Right kidney (tissue), 1 donor: ENCODE data around the gene GPHN.
"Not testable (repeated sequence)": the region's sequence is repeated elsewhere in the genome, so short reads cannot be mapped to it uniquely, and the experiment has no call there.

ENCODE experiments used
- DNase-seq: peaks from one replicate; pipeline ENCODE4 v3.0.0-alpha.2; 2016

GPHN gene

DNA sequence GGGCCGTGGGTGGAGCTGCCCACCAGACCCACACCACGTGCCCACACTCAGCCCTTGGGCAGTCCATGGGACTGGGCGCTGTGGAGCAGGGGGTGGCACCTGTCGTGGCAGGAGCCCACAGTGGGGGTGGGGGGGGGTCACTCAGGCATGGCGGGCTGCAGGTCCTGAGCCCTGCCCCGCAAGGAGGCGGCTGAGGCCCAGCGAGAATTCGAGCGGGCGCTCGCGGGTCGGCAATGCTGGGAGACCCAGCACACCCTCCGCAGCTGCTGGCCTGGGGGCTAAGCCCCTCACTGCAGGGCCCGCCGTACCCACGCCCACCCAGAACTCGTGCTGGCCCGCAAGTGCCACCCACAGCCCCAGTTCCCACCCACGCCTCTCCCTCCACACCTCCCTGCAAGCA, 548.7 kb downstream of the GPHN start:
- DNase-seq, result no peak

DNA sequence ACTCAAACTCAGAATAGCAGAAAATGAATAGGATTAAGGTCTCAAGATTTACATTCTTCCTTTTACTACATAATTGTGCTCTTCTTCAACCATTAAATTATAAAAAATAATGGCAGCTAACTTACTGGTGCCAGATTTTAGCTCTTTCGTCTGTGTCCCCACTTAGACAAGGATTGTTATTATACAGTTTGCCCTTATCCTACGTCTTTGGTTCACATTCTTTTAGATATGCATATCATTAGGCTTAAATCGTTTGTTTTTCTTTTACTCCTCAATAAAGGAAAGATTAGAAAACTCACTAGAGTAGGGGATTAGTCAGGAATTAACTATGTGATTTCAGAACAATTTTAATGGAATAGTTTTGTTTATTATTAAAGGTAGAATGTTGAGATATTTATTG, 551.6 kb downstream of the GPHN start:
- no peak for DNase-seq

DNA sequence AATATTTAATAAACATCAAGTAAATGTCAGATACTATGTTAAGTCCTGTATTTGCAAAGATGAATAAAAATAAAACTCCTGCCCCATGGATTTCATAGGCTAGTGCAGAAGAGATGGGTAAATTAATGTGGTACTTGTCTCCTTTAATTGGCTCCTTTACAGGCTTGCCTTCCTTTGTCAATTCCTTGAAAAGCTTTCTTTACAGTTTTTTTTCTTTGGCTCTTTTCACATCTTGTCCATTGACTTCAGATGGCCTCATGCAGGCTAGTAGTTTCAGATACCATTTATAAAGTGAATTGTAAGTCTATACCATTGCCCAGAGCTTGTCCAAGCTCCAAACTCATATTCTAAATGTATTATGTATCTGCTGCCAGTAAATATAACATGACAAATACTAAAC, 552.6 kb downstream of the GPHN start:
- no peak for DNase-seq

DNA sequence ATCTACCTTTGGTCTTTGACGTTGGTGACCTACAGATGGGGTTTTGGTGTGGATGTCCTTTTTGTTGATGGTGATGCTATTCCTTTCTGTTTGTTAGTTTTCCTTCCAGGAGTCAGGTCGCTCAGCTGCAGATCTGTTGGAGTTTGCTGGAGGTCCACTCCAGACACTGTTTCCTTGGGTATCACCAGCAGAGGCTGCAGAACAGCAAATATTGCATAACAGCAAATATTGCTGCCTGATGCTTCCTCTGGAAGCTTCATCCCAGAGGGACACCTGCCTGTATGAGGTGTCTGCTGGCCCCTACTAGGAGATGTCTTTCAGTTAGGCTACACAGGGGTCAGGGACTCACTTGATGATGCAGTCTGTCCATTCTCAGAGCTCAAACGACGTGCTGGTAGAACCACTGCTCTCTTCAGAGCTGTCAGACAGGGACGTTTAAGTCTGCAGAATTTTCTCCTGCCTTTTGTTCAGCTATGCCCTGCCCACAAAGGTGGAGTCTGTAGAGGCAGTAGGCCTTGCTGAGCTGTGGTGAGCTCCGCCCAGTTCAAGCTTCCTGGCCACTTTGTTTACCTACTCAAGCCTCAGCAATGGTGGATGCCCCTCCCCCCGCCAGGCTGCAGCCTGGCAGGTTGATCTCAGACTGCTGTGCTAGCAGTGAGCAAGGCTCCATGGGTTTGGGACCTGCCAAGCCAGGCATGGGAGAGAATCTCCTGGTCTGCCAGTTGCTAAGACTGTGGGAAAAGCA, 559.3 kb downstream of the GPHN start:
- DNase-seq, result not testable (repeated sequence)

DNA sequence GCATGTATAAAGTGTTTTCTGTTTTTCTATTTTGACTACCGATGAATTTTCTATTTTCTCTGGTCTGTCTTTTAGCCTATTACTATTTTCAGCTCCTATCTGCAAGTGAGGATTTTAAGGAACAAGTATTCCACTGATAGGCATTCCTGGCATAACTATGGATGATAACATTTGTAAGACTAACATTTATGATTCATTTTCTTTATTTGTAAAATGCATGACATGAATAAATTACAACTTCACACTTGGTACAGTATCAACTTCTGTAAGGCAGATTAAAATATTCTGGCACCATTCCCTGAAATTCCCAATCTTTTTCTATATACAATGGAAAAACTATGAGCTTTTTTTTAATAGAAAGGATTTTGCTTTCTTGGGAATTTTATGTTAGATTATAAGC, 560.3 kb downstream of the GPHN start:
- DNase-seq, result no peak

DNA sequence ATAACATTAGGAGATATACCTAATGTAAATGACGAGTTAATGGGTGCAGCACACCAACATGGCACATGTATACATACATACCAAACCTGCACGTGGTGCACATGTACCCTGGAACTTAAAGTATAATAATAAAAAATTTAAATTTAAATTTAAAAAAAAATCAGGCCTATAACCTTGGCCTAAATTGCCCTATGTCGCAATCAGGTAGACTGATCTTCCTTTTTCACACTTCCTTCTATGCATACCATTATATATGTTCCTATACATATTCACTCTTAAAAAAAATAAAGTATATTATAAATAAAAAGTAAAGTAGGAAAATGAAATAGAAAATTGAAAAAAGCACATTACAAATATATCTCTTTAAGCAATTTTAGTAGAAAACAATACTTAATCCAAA, 563.6 kb downstream of the GPHN start:
- DNase-seq, result no peak

DNA sequence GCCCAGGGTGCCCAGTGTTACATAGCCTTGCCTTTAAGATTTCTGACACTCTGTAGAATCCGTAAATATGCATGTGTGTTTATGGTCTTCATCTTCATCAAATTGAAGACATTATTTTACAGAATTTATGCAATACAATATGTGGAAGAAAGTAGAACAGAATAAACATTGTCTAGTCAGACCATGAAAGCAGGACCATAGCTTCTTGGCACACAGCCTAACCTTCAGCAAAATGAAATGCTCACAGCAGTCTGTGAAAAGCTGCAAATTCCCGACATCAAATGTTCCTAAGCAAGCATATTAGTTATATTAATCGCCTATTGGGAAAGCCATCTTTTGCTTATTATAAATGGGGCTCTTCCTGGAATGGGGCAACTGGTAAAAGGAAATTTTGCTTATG, 570.0 kb downstream of the GPHN start:
- DNase-seq, result no peak

DNA sequence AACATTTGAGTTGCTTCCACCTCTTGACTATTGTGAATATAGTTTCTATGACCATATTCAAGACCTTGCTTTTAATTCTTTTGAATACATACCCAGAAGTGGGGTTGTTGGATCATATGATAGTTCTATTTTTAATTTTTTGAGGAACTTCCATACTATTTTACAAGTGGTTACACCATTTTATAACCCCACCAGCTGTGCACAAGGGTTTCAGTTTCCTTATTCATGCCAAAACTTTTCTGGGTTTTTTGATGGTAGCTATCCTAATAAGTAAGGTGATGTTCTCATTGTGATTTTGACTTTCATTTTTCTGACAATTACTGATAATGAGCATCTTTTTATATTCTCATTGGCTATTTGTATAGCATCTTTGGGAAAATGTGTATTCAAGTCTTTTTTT, 571.9 kb downstream of the GPHN start:
- DNase-seq, result no peak

DNA sequence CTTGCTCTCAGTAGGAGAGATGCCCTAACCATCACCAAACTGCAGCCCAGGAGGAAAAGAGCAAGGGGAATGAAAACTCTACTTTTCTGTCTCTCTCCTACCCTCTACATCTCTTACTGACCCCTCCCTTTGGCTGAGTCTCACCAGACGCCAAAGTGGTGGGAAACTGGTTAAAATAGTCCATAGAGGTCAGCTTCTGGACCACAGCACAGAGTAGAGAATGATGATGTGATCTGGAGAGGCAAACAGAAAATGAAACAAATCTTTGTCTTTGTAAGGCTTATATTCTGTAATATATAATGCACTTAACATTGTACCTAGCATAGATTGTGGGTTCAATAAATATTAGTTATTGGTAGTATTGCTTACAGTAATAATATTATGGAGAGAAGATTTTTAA, 600.3 kb downstream of the GPHN start:
- DNase-seq, result no peak

DNA sequence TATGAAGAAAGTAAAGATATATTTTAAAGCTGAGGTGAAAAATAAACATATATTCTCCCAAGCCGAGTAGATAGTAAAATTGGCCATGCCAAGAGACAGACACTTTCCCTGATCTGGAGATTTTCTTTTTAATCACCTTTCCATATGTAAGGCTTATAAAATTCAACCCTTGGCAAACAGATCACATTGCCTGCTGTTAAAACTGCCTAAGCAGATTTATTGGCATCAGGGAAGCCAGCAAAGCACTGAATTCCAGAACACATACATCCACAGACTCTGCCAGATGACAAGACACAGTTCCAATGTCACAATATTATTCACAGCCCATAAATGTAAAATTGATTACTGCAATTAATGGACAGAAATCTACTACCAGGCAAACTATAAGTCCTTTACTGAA, 603.1 kb downstream of the GPHN start:
- DNase-seq, result peak; percentile 2

DNA sequence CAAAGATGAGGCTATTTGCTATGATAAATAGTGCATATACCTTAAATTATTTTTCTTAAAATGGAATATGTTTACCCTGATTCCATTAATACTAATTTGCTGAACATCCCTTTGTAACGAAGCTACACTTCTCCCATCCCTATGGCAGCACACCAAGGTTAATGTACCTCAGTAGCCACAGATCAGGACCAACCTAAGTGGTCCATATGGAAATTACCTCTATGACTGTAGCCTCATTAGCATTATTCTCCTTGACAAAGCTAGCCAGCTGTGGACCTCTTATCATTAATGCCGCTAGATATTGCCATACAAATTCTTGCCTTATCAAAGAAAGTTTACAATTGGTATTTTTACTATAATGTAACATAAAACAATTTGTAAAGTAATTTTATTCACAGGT, 604.4 kb downstream of the GPHN start:
- DNase-seq, result no peak

DNA sequence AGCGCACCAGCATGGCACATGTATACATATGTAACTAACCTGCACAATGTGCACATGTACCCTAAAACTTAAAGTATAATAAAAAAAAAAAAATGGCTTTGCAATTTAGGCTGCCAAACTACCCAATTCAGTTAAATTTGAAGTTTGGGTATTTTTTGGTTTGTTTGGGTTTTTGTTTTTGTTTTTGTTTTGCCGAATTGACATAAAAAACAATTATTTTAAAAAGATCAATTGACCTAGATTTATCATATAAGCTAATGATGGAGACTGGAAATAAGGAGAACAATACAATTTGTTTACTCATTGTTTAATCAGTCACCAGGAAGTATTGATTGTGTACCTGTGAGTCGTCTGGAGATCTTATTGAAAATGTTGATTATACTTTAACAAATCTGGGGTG, 619.2 kb downstream of the GPHN start:
- DNase-seq, result no peak

DNA sequence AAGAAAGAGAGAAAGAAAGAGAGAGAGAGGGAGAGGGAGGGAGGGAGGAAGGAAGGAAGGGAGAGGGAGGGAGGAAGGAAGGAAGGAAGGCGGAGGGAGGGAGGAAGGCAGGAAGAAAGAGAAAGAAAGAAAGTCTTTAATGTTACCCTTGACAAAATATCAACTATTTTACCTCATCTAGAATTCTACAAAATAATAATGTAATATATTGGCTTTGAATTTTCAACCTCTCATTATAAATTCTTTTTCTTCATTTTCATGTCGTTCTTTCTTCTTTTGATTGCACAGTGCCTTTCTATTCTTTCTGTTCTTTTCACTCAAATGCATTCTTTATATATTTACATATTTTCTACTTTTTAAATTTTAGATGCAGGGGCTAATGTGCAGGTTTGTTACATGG, 621.8 kb downstream of the GPHN start:
- no peak for DNase-seq

DNA sequence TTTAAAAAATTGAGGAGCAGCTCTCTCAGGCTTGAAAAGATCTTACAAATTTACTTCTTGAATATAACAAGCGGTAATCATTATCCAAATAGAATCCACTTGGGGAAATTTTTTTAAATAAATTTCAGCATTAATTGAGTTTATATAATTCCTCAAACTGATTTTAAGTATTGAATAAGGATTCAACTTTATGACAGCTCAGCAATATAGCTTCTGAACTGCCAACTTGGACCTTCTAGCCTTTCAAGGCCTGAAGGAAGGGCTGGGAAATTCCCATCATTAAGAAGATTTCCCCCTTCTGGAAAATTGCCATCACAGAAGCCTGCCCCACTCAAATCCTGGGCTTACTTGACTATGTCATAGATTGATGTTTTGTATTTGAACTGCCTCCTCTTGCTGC, 623.7 kb downstream of the GPHN start:
- no peak for DNase-seq

DNA sequence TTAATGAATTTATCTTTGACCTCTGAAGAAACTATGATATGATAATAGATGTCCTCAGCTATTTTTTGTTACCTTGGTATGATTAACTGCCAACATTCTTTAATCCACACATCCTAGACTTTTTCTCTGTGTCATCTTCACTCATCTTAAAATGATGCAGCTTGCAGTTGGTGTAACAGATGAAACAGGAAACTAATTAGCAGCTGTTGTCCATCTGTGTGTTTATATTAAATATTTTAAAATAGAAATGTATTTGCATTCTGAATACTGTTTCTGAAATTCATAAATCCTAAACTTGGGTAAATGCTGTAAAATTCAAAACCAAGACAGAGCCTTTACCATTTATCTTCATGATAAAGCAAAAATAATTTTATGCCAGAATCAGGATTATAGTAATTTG, 625.2 kb downstream of the GPHN start:
- no peak for DNase-seq

DNA sequence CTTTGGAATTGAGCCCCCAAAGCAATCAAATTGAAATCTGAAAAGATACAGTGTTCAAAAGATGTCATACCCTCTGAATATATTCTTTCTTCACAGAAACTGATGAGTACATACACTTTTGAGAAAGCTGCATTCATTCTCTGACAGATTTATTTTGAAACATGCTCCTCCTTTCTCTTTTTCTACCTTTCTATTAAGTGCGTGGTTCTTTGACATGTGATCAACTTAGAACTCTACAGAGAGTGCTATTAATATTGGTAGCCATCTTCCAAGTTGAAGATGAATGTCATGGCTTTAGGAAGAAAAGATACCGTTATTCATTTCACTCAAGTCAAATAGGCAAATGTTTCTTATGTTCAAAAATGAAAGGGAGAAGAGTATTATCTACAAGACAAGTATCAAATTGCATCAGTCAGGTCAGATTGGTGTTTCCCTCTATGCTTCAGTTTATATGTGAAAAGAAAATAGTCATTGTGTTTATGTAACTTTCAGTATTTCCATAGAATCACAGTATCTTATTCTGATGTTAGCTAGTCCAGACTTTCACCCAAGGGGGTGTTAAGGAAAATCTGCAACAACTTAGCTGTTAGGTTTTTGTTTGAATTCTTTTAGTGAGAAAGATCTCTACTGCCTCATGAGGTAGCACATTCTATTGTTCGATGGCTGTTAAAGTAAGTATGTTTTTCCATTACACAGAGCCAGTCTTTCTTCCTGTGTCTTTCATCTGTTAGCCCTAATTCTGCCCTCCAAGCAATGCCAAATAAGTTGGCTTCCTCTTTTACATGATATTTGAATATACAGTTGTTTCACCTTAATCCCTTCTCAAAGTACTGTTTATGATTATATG, 625.9 kb downstream of the GPHN start:
- no peak for DNase-seq

DNA sequence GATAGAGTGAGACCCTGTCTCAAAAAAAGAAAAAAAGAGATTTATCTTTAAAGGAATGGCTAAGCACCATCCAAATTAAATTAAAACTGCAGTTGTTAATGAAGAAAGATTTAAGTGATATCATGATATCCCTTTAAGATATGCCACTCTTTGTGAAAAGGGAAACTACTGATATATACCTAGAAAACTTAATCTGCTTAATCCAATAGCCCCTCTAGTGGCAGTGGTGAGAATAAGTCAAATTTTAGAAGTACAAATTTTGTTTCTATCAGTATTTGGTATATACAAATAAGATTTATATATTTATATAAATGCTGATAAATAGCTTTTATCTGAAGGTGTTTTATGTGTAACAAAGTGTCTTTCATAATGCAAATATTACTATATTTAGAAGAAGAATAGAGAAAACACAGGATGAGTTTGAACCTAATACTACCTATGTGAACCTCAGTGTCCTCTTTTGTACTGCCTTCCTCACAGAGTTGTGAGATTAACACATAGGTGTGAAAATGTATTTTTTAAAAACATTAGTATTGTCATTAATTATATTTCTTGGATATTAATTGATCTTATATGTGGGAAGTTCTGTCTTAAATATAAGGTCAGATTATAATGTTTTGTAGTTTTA, 629.9 kb downstream of the GPHN start:
- no peak for DNase-seq

DNA sequence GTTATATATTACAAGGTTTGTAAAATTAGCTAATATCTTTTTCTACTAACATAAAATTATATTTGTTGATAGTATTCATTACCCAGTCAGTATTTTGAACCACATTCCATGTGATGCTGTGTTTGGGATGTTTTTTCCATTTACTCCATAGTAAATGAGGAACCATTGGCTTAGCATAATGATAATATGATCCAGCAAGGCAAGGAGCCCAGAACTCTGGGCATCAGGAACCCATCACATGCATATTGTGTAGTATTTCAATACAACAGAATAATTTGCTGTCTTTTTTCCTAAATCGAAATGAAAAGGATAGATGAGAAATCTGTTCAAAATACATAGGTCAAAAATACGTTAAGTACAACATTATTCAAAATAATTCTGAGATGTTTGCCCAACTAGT, 632.6 kb downstream of the GPHN start:
- DNase-seq, result no peak

DNA sequence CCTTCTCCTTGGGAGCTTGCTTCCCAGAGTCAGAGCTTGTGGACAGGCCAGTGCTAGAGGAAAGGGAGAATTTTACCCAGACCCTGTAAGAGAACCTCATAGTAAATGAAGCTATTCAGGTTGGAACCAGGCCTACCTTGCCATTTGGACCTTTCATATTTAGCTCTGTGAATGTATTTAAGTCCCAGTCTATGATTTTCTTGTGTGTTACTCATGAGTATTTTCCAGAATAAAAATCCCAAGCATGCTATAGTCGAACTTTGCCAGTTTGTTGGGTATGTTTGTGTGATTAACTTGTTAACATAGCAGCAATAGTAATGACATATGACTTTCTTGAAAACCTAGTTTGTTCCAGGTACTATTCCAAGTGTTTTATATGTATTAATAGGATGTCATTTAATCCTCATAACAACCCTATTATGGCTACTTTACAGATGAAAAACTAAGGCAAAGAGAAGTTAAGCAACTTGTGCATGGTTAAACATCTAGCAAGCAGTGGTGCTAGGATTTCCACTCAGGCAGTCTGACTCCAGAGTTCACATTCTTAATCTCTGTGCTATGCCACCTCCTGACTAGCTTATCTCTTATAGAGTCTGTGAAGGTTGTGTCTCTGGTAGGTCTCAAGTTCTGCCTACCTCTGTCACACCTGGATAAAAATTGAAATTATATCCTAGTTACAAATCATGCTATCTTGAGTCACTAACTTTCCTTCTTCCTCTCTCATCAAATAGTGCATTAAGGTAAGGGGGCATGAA, 633.4 kb downstream of the GPHN start:
- no peak for DNase-seq

DNA sequence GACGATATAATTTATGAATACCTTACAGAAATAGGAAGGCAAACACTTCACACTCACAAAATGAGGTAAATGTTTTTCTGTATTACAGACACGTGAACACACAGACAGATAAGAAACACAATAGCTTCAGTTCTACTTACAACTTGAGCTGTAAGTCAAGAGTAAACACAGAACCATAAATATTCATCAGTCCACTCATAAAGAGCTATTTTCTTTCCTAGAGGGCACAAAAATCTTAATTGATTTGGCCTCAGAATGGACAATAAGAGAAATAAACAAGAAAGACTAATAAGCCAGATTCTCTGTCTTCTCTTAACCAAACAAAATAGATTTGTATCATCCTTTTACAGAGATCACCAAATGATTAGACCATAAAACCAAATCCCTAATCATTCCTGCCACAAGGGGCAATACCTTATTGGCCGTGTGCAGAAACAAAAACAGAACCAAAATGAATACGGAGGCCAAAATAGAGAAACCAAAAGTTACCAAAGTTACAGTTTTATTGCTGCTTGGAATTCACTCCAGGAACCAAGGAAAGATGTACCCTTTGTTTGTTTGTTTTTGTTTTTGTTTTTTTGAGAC, 643.2 kb downstream of the GPHN start:
- DNase-seq, result no peak

DNA sequence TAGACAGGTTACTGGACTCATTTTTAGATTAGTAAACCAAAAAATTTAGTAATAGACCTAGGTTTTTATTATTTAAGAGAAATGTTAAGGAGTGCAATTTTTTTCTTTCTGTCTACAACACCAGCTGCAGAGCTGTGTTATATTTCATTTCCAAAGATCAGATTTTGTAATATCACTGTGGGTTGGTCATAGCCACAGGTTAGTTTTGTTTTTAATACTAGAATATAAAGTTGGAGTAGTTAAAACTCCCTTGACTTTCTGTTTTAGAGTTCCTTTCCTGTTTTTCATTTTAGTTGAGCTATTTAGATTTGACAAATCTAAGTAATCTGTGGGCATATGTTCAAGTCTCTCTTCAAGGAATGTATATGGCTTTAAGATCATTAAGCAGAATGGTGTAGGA, 650.6 kb downstream of the GPHN start:
- no peak for DNase-seq

DNA sequence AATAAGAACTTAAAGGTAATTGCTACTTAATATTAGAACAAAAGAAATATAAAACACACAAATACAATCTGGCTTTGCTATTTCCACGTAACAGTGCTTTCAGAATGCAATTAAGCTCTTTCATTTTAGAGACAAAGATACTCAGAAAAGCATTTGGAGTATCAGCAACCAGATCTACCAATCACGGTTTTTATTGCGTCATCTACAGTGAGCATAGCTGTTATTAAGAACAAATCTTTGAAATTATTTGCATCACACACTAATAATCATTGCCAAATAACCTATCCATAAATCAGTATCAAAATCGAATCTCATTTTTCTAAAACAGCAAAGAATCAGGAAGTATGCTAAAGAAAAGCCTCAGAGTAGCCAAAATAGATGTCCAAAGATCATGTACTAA, 654.4 kb downstream of the GPHN start:
- no peak for DNase-seq
